Measurements from ENCODE around the gene HMGN4. TPM values are rescaled to one million over a fixed set of nuclear protein-coding genes. Genes with fewer than 3 reads are reported as not detected.
A peak's percentile ranks its signal among the peaks of the same experiment; 100 is the strongest.

HMGN4 gene
- total RNA-seq, 1 donor from 2014 or later, result 48.4 TPM

GRCh38 chr6:26552205-26552604 lies 14.0 kb downstream of the HMGN4 start:
- no peak for DNase-seq (ENCODE audit: low spot score)

GRCh38 chr6:26552640-26553188 lies 14.5 kb downstream of the HMGN4 start:
- DNase-seq (ENCODE audit: low spot score), result no peak

GRCh38 chr6:26553264-26553634 lies 15.1 kb downstream of the HMGN4 start:
- DNase-seq (ENCODE audit: low spot score), result peak; percentile 78

GRCh38 chr6:26553635-26554446 lies 15.7 kb downstream of the HMGN4 start:
- DNase-seq (ENCODE audit: low spot score), result peak; percentile 88

- no peak for DNase-seq (ENCODE audit: low spot score)
These were observed 16.2 kb downstream of the HMGN4 start for GRCh38 chr6:26554447-26554696.

GRCh38 chr6:26554697-26555504 lies 16.7 kb downstream of the HMGN4 start:
- peak; percentile 69 for DNase-seq (ENCODE audit: low spot score)

GRCh38 chr6:26555505-26556262 lies 17.5 kb downstream of the HMGN4 start:
- DNase-seq (ENCODE audit: low spot score), result no peak

- peak; percentile 73 for DNase-seq (ENCODE audit: low spot score)
These were observed 18.3 kb downstream of the HMGN4 start for GRCh38 chr6:26556263-26557070.

- no peak for DNase-seq (ENCODE audit: low spot score)
These were observed 23.6 kb downstream of the HMGN4 start for GRCh38 chr6:26561533-26562466.

GRCh38 chr6:26563488-26563887 lies 25.3 kb downstream of the HMGN4 start:
- no peak for DNase-seq (ENCODE audit: low spot score)

- peak; percentile 97 for DNase-seq (ENCODE audit: low spot score)
These were observed 30.7 kb downstream of the HMGN4 start for GRCh38 chr6:26568601-26569432.

GRCh38 chr6:26569433-26569764 lies 31.2 kb downstream of the HMGN4 start:
- DNase-seq (ENCODE audit: low spot score), result no peak

GRCh38 chr6:26570027-26570809 lies 32.1 kb downstream of the HMGN4 start:
- DNase-seq (ENCODE audit: low spot score), result no peak

GRCh38 chr6:26571592-26572296 lies 33.6 kb downstream of the HMGN4 start:
- DNase-seq (ENCODE audit: low spot score), result peak; percentile 82

- no peak for DNase-seq (ENCODE audit: low spot score)
These were observed 37.4 kb downstream of the HMGN4 start for GRCh38 chr6:26575494-26575939.

GRCh38 chr6:26576407-26576843 lies 38.3 kb downstream of the HMGN4 start:
- no peak for DNase-seq (ENCODE audit: low spot score)

- peak; percentile 26 for DNase-seq (ENCODE audit: low spot score)
These were observed 39.0 kb downstream of the HMGN4 start for GRCh38 chr6:26576929-26577719.
